CD4-positive, alpha-beta T cell treated with Interleukin-4 for 4 hours (primary cell): ENCODE results near the gene ATF7IP.
"Not testable (repeated sequence)": the region's sequence is repeated elsewhere in the genome, so short reads cannot be mapped to it uniquely, and the experiment has no call there.

ENCODE experiments used
- DNase-seq: peaks from one replicate; pipeline ENCODE4 v3.0.0-alpha.2; 2020

The ATF7IP gene

GRCh38 chr12:14365294-14366208 lies at the start of gene ATF7IP:
Gene ATF7IP (plus strand): TSS chr12:14365682. CDS start chr12:14423916, 58,234 bp downstream.
- DNase-seq, result peak; percentile 99

- DNase-seq, result no peak
These were observed 47.9 kb upstream of the ATF7IP start for GRCh38 chr12:14317362-14318146.

GRCh38 chr12:14319704-14320427 lies 45.6 kb upstream of the ATF7IP start:
- DNase-seq, result not testable (repeated sequence)

GRCh38 chr12:14322403-14322802 lies 43.1 kb upstream of the ATF7IP start:
- DNase-seq, result no peak

- DNase-seq, result no peak
These were observed 39.7 kb upstream of the ATF7IP start for GRCh38 chr12:14325716-14326343.

GRCh38 chr12:14326699-14327098 lies 38.8 kb upstream of the ATF7IP start:
- no peak for DNase-seq

GRCh38 chr12:14327711-14328110 lies 37.8 kb upstream of the ATF7IP start:
- peak; percentile 9 for DNase-seq

- no peak for DNase-seq
These were observed 33.0 kb upstream of the ATF7IP start for GRCh38 chr12:14332482-14332881.

- DNase-seq, result no peak
These were observed 25.1 kb upstream of the ATF7IP start for GRCh38 chr12:14340371-14340770.

GRCh38 chr12:14351524-14351923 lies 14.0 kb upstream of the ATF7IP start:
- DNase-seq, result not testable (repeated sequence)

- DNase-seq, result not testable (repeated sequence)
These were observed 13.4 kb upstream of the ATF7IP start for GRCh38 chr12:14352066-14352465.

GRCh38 chr12:14354665-14355064 lies 10.8 kb upstream of the ATF7IP start:
- not testable (repeated sequence) for DNase-seq

- DNase-seq, result no peak
These were observed 9.3 kb upstream of the ATF7IP start for GRCh38 chr12:14356147-14356546.

- no peak for DNase-seq
These were observed 8.0 kb upstream of the ATF7IP start for GRCh38 chr12:14357486-14357885.

- no peak for DNase-seq
These were observed 3.1 kb upstream of the ATF7IP start for GRCh38 chr12:14362352-14362751.

- DNase-seq, result no peak
These were observed 755 bp upstream of the ATF7IP start for GRCh38 chr12:14364583-14365271.

- peak; percentile 53 for DNase-seq
These were observed 942 bp downstream of the ATF7IP start for GRCh38 chr12:14366209-14367039.

- DNase-seq, result peak; percentile 68
These were observed 1.7 kb downstream of the ATF7IP start for GRCh38 chr12:14367040-14367661.

- no peak for DNase-seq
These were observed 3.8 kb downstream of the ATF7IP start for GRCh38 chr12:14369311-14369710.

- DNase-seq, result no peak
These were observed 7.7 kb downstream of the ATF7IP start for GRCh38 chr12:14373217-14373616.

- DNase-seq, result no peak
These were observed 14.0 kb downstream of the ATF7IP start for GRCh38 chr12:14379508-14379907.
